ENCODE measurements around the gene APBA1.
A peak's percentile ranks its signal among the peaks of the same experiment; 100 is the strongest.

Gene APBA1

GRCh38 chr9:69655065-69655464, 17.1 kb downstream of the APBA1 start:
- DNase-seq: peak; percentile 16

- no peak for DNase-seq
Observed at GRCh38 chr9:69653261-69653660, 18.9 kb downstream of the APBA1 start.

GRCh38 chr9:69649566-69650250, 22.5 kb downstream of the APBA1 start:
- peak; percentile 64 for DNase-seq

- DNase-seq: no peak
Observed at GRCh38 chr9:69647804-69648203, 24.4 kb downstream of the APBA1 start.

GRCh38 chr9:69646810-69647209, 25.4 kb downstream of the APBA1 start:
- DNase-seq: no peak

- DNase-seq: no peak
Observed at GRCh38 chr9:69645488-69645887, 26.7 kb downstream of the APBA1 start.

- no peak for DNase-seq
Observed at GRCh38 chr9:69643098-69643497, 29.1 kb downstream of the APBA1 start.

GRCh38 chr9:69637817-69638200, 34.4 kb downstream of the APBA1 start:
- DNase-seq: peak; percentile 85

- DNase-seq: peak; percentile 53
Observed at GRCh38 chr9:69637193-69637816, 34.9 kb downstream of the APBA1 start.

- DNase-seq: no peak
Observed at GRCh38 chr9:69633716-69634115, 38.5 kb downstream of the APBA1 start.

GRCh38 chr9:69632768-69633167, 39.4 kb downstream of the APBA1 start:
- no peak for DNase-seq

GRCh38 chr9:69627281-69627680, 44.9 kb downstream of the APBA1 start:
- DNase-seq: no peak

GRCh38 chr9:69623276-69623675, 48.9 kb downstream of the APBA1 start:
- DNase-seq: no peak

- DNase-seq: no peak
Observed at GRCh38 chr9:69622676-69623075, 49.5 kb downstream of the APBA1 start.

GRCh38 chr9:69621730-69622460, 50.3 kb downstream of the APBA1 start:
- DNase-seq: no peak

- DNase-seq: no peak
Observed at GRCh38 chr9:69620731-69621130, 51.4 kb downstream of the APBA1 start.

GRCh38 chr9:69619233-69619632, 52.9 kb downstream of the APBA1 start:
- DNase-seq: no peak

GRCh38 chr9:69617006-69617405, 55.2 kb downstream of the APBA1 start:
- DNase-seq: no peak

GRCh38 chr9:69615880-69616279, 56.3 kb downstream of the APBA1 start:
- no peak for DNase-seq

- no peak for DNase-seq
Observed at GRCh38 chr9:69611221-69611620, 61.0 kb downstream of the APBA1 start.

- no peak for DNase-seq
Observed at GRCh38 chr9:69609156-69609555, 63.0 kb downstream of the APBA1 start.

GRCh38 chr9:69606089-69606488, 66.1 kb downstream of the APBA1 start:
- no peak for DNase-seq

- no peak for DNase-seq
Observed at GRCh38 chr9:69605406-69605805, 66.8 kb downstream of the APBA1 start.

GRCh38 chr9:69604568-69605219, 67.5 kb downstream of the APBA1 start:
- DNase-seq: no peak

Data from HCEC 1CT (cell line).